ENCODE measurements around the gene RBMS1. TPM values are rescaled to one million over a fixed set of nuclear protein-coding genes. Genes with fewer than 3 reads are reported as not detected.

Gene RBMS1
- total and polyA plus RNA-seq, 2 of the 4 experiments (the other 2 are of a cell fraction): 43.5 to 64.9 TPM

- no CpG with 5 or more reads among the region's 2 CpGs for WGBS, 2 experiments (ENCODE audit: extremely low coverage in 2 of 2, insufficient read length in 1 of 2)
- Histone ChIP-seq H4K5ac (ENCODE audit: low read depth, low read length) (no peak overlapping the region), H4K20me1 (ENCODE audit: insufficient read depth, low read length) (peaks cover 71% of the 10 kb centered on the region; the same call in 1 of the 2 replicates), H3K4me3 (ENCODE audit: insufficient read depth, low read depth, low read length) (no peak overlapping the region), H3K18ac (ENCODE audit: low read depth, low read length) (no peak overlapping the region), H3K79me1 (ENCODE audit: low read depth in 1 of 2, low read length in 2 of 2) (peaks cover 29 to 84% of the 10 kb centered on the region in 2 experiments), H3K9me1 (ENCODE audit: insufficient read depth, low read length) (peaks cover 16% of the 10 kb centered on the region), H3K4me1 (ENCODE audit: control insufficient read depth, insufficient read depth, low read length) (peaks cover 21% of the 10 kb centered on the region), H3K36me3 (ENCODE audit: control insufficient read depth, insufficient read depth, low read length) (peaks cover 4% of the 10 kb centered on the region; the same call in 1 of the 2 replicates), H3K56ac (ENCODE audit: extremely low read depth, insufficient read depth, low read length) (no peak overlapping the region), H2AK5ac (ENCODE audit: low read depth, low read length) (no peak overlapping the region), H3K4me2 (ENCODE audit: low read depth, low read length) (no peak overlapping the region), H4K91ac (ENCODE audit: insufficient read depth, low read depth, low read length) (no peak overlapping the region), H3K9ac (ENCODE audit: low read depth, low read length) (no peak overlapping the region), H3K27me3 (ENCODE audit: control insufficient read depth, insufficient read depth, low read length) (no peaks in the 10 kb centered on the region), H4K8ac (ENCODE audit: low read depth in 2 of 2, low read length in 2 of 2) (no peak overlapping the region), H3K14ac (replicated peaks; ENCODE audit: low read depth, low read length) (no peak overlapping the region), H3K4ac (ENCODE audit: low read depth, low read length) (no peak overlapping the region), H2BK15ac (ENCODE audit: low read depth, low read length) (no peak overlapping the region), H2BK5ac (ENCODE audit: low read depth, low read length, poor library complexity, severe bottlenecking) (no peak overlapping the region), H3K27ac (ENCODE audit: insufficient read depth, low read length) (no peak overlapping the region), H2AK9ac (replicated peaks; ENCODE audit: low read depth, low read length, poor library complexity) (no peak overlapping the region), H2BK20ac (ENCODE audit: low read depth, low read length) (no peak overlapping the region), H2AFZ (replicated peaks; ENCODE audit: low read length, poor library complexity) (no peak overlapping the region), H3K23ac (ENCODE audit: low read depth, low read length) (no peak overlapping the region), H2BK120ac (ENCODE audit: low read depth, low read length) (no peak overlapping the region), H3K9me3 (ENCODE audit: control insufficient read depth, insufficient read depth, low read length) (no peaks in the 10 kb centered on the region)
- in situ Hi-C loops (cut with MboI; ENCODE audit: low sequenced_read_pairs): no loop called here
- no TSS peak for BruUV-seq (replicated peaks)
- ChIA-PET POLR2A (ENCODE audit: unreplicated experiment) (no interaction called here), CTCF (interaction anchor here (1.1 to 1.3 kb wide), 3 partner anchors 10 to 646 kb away, joined by 3 read pairs; no protein-coding TSS in a partner anchor)
- no peak for DNase-seq
- no peak for TF ChIP-seq MAZ (IDR thresholded peaks at IDR 0.05; ENCODE audit: borderline replicate concordance, low read depth, low read length)
- no peak for TF ChIP-seq RCOR1 (IDR thresholded peaks at IDR 0.05; ENCODE audit: insufficient replicate concordance, low read length)
- no peak for TF ChIP-seq MAFK (IDR thresholded peaks at IDR 0.05; ENCODE audit: low read depth, low read length)
- TF ChIP-seq CEBPB (IDR thresholded peaks at IDR 0.05; ENCODE audit: low read depth, low read length): no peak
- TF ChIP-seq CHD1 (IDR thresholded peaks at IDR 0.05; ENCODE audit: low read depth, low read length): no peak
- no peak for TF ChIP-seq RFX5 (IDR thresholded peaks at IDR 0.05; ENCODE audit: low read depth, low read length)
- TF ChIP-seq CTCF (conservative IDR thresholded peaks at IDR 0.05; ENCODE audit: low read depth, low read length): no peak
- no peak for TF ChIP-seq NFE2L2 (IDR thresholded peaks at IDR 0.05; ENCODE audit: low read depth, low read length)
- TF ChIP-seq SMC3 (IDR thresholded peaks at IDR 0.05; ENCODE audit: low read depth, low read length): no peak
- no peak for TF ChIP-seq ELK1 (IDR thresholded peaks at IDR 0.05; ENCODE audit: borderline replicate concordance, low read depth, low read length)
- no peak for TF ChIP-seq USF2 (IDR thresholded peaks at IDR 0.05; ENCODE audit: low read depth, low read length)
- no peak for TF ChIP-seq MXI1 (IDR thresholded peaks at IDR 0.05; ENCODE audit: borderline replicate concordance, low read depth, low read length)
- no peak for TF ChIP-seq RAD21 (IDR thresholded peaks at IDR 0.05; ENCODE audit: low read length)
- no peak for TF ChIP-seq POLR2A (IDR thresholded peaks at IDR 0.05; ENCODE audit: low read depth, low read length)
- TF ChIP-seq BHLHE40 (IDR thresholded peaks at IDR 0.05; ENCODE audit: low read depth, low read length): no peak
- no peak for TF ChIP-seq FOS (IDR thresholded peaks at IDR 0.05; ENCODE audit: low read depth, low read length)
- dilution Hi-C loops (cut with HindIII; ENCODE audit: low sequenced_read_pairs, unreplicated experiment): no loop called here
- no peak for ATAC-seq (ENCODE audit: low read depth)
- intact Hi-C loops (cut with micrococcal nuclease): loop anchor here (2.0 kb wide), 1 partner anchor 81 kb away; no protein-coding TSS in a partner anchor
Observed at GRCh38 chr2:160325418-160325817, 168.2 kb downstream of the RBMS1 start.

Data from IMR-90 (cell line).